RWPE2 (cell line): ENCODE results near the gene ZNF484.
"Not testable (repeated sequence)": the region's sequence is repeated elsewhere in the genome, so short reads cannot be mapped to it uniquely, and the experiment has no call there.

ENCODE experiments used
- ATAC-seq: fragments of 200-7000 bp; cut with Tn5 transposase; 3 replicates; pipeline ENCODE4 v1.9.1; 2021; ENCODE audit warnings: low read depth
- DNase-seq: peaks from one replicate; pipeline ENCODE4 v3.0.0-alpha.2; 2020; ENCODE audit warnings: low spot score
- H3K27ac ChIP-seq: fragments of 450-650 bp; 2 replicates; pipeline ENCODE4 v1.5.1; 2017; ENCODE audit warnings: mild to moderate bottlenecking; ENCODE audit not compliant: poor library complexity, severe bottlenecking
- H3K27me3 ChIP-seq: fragments of 250-450 bp; sonication (Bioruptor Pico); 2 replicates; pipeline ENCODE4 v1.5.1; 2021; ENCODE audit warnings: mild to moderate bottlenecking, moderate library complexity; ENCODE audit not compliant: insufficient read depth, poor library complexity, severe bottlenecking
- H3K36me3 ChIP-seq: fragments of 250-450 bp; sonication (Bioruptor Pico); 2 replicates; pipeline ENCODE4 v1.5.1; 2020; ENCODE audit warnings: low read depth, mild to moderate bottlenecking, moderate library complexity
- H3K4me1 ChIP-seq: fragments of 250-450 bp; sonication (Bioruptor Pico); 2 replicates; pipeline ENCODE4 v1.5.1; 2021; ENCODE audit warnings: mild to moderate bottlenecking, moderate library complexity; ENCODE audit not compliant: insufficient read depth, poor library complexity, severe bottlenecking
- H3K4me3 ChIP-seq: fragments of 250-450 bp; sonication (Bioruptor Pico); 2 replicates; pipeline ENCODE4 v1.5.1; 2021; ENCODE audit warnings: mild to moderate bottlenecking, moderate library complexity; ENCODE audit not compliant: severe bottlenecking
- H3K9me3 ChIP-seq: fragments of 250-450 bp; sonication (Bioruptor Pico); 2 replicates; pipeline ENCODE4 v1.5.1; 2021; ENCODE audit warnings: mild to moderate bottlenecking, moderate library complexity; ENCODE audit not compliant: severe bottlenecking
- CTCF ChIP-seq: fragments of 450-650 bp; IDR thresholded peaks from one replicate; pipeline ENCODE4 v1.5.1; 2017; ENCODE audit warnings: mild to moderate bottlenecking, moderate library complexity; ENCODE audit not compliant: poor library complexity, severe bottlenecking

The ZNF484 gene

GRCh38 chr9:92890761-92891160 lies 12.9 kb upstream of the ZNF484 start:
- no peaks in the 10 kb centered on the region for H3K36me3 ChIP-seq
- H3K9me3 ChIP-seq: no peaks in the 10 kb centered on the region
- H3K27ac ChIP-seq: no peak overlapping the region

GRCh38 chr9:92887880-92888338 lies 10.1 kb upstream of the ZNF484 start:
- ATAC-seq: no peak
- Histone ChIP-seq H3K4me1 (no peaks in the 10 kb centered on the region), H3K27ac (no peak overlapping the region), H3K9me3 (no peaks in the 10 kb centered on the region), H3K27me3 (no peaks in the 10 kb centered on the region), H3K36me3 (no peaks in the 10 kb centered on the region), H3K4me3 (no peak overlapping the region)
- TF ChIP-seq CTCF: no peak
- no peak for DNase-seq

More at GRCh38 chr9:92890761-92891160, 12.9 kb upstream of the ZNF484 start:
- Histone ChIP-seq H3K27me3 (no peaks in the 10 kb centered on the region), H3K4me1 (no peaks in the 10 kb centered on the region), H3K4me3 (no peak overlapping the region)
- no peak for TF ChIP-seq CTCF
- DNase-seq: no peak
- ATAC-seq: no peak

DNA sequence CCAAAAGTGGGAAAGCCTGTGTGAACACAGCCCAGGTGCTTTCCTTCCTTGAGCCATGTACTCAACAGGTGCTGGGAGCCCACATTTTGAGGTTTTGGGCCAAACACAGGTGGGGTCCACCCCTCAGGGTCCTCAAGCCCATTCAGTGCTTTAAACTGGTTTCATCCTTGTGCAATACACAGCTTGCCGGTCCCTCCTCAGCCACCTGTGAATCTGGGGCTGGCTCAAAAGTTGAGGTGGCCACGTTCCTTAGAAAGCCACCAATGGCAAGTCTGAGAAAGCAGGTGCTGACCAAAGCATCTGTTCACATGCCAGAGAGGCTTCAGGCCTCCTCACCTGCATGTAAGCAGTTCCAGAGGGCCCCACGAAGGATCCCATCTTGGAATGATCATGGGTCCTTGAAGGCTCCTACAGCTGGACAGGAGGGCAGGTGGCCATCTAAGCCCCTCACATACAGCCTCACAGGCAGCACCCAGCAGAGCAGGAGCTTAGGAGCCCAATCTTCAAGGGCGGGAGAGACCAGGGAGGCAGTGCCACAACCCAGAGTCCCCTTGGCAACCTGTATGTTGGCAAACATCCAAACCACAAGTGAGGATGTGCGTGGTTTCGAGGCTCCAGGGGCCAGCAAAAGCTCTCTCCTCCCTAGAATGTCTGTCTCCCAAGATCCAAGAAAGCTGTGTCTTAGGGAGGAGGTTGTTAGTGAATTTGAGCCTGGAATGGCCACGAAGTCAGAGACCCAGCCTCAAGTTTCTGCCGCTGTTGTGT lies 9.2 kb upstream of the ZNF484 start:
- ATAC-seq, H3K4me3 ChIP-seq, H3K27me3 ChIP-seq, H3K36me3 ChIP-seq, H3K4me1 ChIP-seq, H3K9me3 ChIP-seq, H3K27ac ChIP-seq, DNase-seq: not testable (repeated sequence)

DNA sequence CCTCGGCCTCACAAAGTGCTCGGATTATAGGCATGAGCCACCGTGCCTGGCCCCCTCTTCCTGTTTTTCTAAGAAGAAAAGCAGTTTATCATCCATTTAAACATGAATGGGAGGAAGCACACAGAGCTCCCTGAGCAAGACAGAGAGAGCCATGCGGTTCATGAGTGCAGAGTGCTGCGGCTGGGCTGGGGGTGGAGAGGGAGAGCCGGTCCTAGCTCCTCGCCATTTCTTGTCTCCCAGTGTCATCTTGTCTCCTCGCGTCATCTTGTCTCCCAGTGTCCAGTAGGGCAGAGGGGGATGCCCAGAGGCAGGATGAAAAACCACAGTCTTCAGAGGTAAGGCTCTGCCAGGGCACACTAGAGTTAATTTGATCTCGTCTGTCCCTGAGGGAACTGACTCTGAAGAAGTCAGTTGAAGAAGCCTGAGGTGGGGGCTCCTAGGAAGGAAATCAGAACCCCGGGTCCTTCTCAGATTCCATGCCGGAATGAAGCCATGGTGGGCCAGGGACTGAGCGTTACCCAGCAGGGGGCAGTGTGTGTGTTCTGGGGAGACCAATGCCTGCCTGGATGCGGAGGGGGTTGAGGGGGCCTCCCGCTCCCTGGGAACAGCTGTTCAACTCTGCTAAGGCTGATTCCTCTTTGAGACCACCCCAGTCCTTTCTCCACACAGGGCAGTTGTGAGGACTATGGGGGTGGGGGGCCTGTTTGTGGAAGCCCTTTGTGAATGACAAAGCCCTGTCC lies 6.0 kb upstream of the ZNF484 start:
- not testable (repeated sequence) for H3K9me3 ChIP-seq, ATAC-seq, H3K4me3 ChIP-seq, H3K27ac ChIP-seq, DNase-seq, H3K4me1 ChIP-seq, H3K27me3 ChIP-seq, H3K36me3 ChIP-seq

DNA sequence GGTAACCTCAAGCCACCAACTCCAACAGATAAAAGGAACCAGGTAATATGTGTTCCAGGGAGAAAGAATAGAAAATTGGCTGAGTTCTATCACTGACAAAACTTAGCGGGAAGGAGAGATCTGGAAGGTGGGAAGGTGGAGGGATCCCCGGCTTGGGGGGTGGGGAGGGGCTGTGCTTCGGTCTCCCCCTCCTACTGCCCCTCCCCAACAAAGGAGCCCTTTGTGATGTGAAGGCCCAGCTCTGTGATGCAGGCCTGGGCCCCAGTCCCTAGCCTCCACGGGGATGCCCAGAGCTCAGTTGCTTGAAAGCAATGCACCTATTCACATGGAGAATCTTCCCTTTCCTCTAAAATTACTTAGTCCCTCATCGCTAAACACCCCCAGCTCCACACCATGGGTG lies 4.4 kb upstream of the ZNF484 start:
- no peak for ATAC-seq
- H3K9me3 ChIP-seq: no peaks in the 10 kb centered on the region
- H3K27ac ChIP-seq: no peak overlapping the region
- H3K4me1 ChIP-seq: peaks cover 5% of the 10 kb centered on the region
- no peak overlapping the region for H3K4me3 ChIP-seq
- H3K27me3 ChIP-seq: no peaks in the 10 kb centered on the region
- DNase-seq: no peak
- no peaks in the 10 kb centered on the region for H3K36me3 ChIP-seq
- TF ChIP-seq CTCF: no peak
